GM21390 (cell line): ENCODE data around the gene TSPAN16.

Experiments used
- ATAC-seq: cut with Tn5 transposase; IDR thresholded peaks from one replicate; pipeline ENCODE4 v1.9.1; 2021; ENCODE audit not compliant: unreplicated experiment

Gene TSPAN16

GRCh38 chr19:11268783-11269267 is 27.1 kb upstream of the TSPAN16 start:
- ATAC-seq: no peak

DNA sequence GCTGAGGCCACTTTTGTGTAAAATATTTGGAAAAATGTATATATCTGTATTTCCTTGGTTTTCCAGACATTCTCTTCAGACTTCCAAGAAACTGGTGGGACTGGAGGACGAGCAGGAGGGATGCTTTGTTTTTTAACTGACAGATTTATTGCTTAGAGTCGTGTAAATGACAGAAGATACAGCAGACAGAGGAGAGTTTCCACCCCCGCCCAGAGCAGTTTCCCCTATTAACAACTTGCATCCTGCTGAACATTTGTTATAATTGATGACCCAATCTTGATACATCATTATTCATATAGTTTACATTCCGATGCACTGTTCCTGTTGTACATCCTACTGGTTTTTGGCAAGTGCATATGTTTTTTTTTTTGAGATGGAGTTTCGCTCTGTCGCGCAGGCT is 26.6 kb upstream of the TSPAN16 start:
- ATAC-seq: no peak

- no peak for ATAC-seq
These were observed 22.7 kb upstream of the TSPAN16 start for GRCh38 chr19:11273296-11273695.

- ATAC-seq: no peak
These were observed 22.0 kb upstream of the TSPAN16 start for GRCh38 chr19:11273989-11274388.

GRCh38 chr19:11274533-11275086 is 21.4 kb upstream of the TSPAN16 start:
- no peak for ATAC-seq

- ATAC-seq: no peak
These were observed 17.3 kb upstream of the TSPAN16 start for GRCh38 chr19:11278670-11279069.

DNA sequence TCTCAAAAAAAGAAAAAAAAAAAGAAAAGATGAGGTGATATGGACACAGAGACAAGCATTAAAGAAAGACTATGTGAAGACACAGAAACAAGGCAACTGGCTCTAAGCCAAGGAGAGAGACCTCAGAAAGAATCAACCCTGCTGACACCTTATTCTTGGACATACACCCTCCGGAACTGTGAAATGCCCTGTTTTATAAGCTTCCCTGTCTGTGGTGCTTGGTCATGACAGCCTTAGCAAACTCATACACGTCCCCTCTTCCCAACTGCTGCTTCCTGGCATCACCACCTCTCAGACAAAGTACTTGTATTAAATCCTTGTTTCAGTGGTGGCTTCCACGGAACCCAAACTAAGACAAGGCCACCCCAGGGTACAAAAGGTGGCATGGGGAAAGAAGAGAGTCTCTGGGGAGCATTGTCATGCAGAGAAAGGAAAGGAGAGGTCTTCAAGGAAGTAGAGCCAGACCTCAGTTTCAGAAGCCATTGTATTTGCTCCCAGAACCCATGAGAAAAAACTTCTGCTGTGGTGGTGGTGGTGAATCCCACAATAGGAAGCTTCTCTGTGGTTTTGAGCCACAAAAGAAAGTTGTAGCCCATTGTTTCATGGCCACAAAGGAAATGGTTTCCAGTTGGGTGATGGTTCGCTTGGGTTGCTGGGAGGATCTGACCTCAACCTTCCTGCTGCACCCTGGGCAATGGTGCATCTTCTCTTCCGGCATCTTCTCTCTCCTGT is 16.3 kb upstream of the TSPAN16 start:
- no peak for ATAC-seq

GRCh38 chr19:11281356-11282049 is 14.5 kb upstream of the TSPAN16 start:
- no peak for ATAC-seq

DNA sequence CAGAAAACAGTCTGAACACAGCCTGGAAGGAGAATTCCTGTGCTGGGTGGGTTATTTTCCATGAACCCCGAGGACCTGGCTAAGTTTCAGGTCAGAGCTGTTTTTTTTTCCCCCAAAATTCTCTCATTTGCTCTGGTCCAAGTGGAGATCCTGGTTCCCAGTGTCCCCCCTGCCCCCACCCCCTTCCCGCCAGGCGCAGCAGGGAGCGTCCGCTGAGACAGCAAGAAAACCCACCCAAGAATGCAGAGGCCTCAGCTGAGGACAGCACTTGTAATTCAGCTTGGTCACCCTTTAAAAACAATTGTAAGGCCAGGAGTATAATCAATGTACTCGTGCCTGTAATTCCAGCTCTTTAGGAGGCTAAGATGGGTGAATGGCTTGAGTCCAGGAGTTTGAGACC is 11.4 kb upstream of the TSPAN16 start:
- ATAC-seq: no peak

DNA sequence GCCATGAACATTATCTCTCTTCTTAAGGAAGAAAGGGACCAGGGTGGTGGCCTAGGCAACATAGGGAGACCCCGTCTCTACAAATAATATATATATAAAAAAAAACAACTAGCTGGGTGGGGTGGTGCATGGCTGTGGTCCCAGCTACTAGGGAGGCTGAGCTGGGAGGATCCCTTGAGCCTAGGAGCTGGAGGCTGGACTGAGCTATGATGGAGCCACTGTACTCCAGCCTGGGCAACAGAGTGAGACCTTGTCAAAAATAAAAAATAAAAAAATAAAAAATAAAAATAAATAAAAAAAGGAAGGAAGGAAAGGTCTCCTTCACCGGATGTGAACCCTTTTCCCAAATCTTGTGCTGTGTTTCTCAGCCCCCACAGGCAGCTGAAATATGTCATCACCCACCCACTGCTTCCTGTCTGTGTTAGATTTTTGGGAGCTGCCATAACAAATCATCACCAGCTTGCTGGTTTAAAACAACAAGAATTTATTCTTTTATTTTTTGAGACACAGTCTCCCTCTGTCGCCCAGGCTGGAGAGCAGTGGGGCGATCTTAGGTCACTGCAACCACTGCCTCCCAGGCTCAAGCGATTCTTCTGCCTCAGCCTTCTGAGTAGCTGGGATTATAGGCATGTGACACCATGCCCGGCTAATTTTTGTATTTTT is 9.5 kb upstream of the TSPAN16 start:
- no peak for ATAC-seq

DNA sequence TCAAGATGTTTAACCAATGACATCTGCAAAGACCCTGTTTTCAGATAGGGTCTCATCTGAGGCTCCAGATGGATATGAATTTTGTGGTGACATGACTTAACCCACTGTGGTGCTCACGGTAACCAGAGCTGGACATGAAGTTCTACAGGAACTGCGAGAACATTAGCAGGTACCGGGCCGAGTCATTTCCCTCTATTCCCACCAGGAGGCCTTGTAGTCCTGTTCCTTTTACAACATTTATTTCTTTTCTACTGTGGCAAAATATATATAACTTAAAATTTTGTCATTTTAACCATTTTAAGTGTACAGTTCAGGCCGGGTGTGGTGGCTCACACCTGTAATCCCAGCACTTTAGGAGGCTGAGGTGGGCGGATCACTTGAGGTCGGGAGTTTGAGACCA is 7.6 kb upstream of the TSPAN16 start:
- no peak for ATAC-seq

- ATAC-seq: no peak
These were observed 5.7 kb upstream of the TSPAN16 start for GRCh38 chr19:11290256-11290655.

GRCh38 chr19:11291415-11291814 is 4.5 kb upstream of the TSPAN16 start:
- ATAC-seq: no peak

DNA sequence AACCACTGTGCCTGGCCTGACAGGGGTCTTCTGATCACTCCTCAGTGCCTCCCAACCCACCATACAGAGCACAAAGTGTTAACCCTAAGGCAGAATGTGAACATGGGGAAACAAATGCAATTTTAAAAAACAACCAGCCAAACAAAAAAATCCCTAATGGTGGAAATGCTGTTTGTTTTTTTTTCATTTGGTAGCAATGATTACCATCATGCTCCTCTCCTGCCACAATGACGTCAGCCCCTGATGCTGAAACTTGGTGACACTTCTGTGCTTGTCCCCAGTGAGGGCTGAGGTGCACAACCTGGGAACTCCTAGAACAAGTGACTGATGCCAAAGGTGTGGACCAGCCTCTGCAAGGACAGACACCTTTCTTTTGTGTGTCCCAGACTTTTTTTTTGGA is 4.0 kb upstream of the TSPAN16 start:
- ATAC-seq: no peak

- no peak for ATAC-seq
These were observed 2.2 kb upstream of the TSPAN16 start for GRCh38 chr19:11293433-11294389.

GRCh38 chr19:11295180-11295579 is 780 bp upstream of the TSPAN16 start:
- ATAC-seq: no peak

DNA sequence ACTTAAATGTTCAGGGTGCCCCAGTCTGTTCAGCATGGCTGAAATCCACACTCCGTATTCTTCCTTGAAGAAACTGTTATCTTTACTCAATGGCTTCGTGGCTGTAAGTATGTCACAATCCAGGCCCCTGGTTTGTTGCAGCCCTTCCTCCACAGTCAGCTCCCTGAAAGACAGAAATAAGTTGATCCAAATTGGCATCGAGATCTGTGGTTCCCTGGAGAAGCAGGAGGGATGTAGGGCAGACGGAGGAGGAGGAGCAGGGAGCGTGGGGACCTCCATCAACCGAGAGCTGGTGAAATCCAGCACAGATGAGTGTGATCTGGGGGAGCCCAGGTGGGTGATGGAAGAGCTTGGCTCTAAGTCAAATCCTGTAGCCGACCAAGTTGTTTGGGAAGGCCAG is 304 bp downstream of the TSPAN16 start:
- no peak for ATAC-seq

DNA sequence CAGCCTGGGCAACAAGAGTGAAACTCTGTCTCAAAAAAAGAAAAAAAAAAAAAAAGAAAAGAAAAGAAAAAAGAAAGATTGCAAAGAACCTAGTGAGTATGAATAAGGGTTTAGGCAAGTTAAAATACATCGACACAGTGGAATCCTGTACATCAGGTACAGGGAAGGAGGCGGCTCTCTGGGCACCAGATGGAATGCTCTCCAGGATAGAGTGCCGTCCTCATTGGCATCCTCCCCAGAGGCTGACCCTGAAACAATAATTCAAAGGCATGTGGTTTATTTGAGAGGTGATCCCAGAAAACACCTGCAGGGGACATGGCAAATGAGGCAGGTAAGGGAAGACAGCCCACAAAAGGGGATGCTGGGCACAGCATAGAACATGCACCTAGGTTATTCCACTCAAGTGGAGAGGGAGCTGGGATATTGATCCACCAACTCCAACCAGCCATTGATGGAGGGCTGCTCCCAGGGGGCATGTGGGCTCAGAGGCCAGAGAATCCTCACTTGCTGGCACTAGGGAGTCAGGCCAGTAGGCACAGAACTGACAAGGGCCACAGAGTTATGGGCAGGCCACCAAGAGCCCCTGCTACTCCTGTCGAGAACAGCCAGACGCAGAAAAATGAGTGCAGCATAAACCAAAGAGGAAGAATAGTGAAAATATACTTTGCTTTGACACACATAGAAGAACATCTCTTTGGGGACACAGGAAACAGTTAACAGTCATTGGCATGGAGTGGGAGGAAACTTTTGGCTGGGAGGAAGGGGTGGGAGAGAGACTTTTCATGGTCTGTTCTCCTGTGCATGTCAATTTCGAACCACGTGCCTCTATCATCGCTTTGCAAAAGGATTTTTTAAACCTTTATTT is 4.2 kb downstream of the TSPAN16 start:
- ATAC-seq: no peak

GRCh38 chr19:11300811-11301120 is 4.8 kb downstream of the TSPAN16 start:
- ATAC-seq: no peak

- no peak for ATAC-seq
These were observed 9.0 kb downstream of the TSPAN16 start for GRCh38 chr19:11304936-11305335.
